WTC11 (cell line): ENCODE results near the gene WDR83. TPM values are rescaled to one million over a fixed set of nuclear protein-coding genes. Genes with fewer than 3 reads are reported as not detected.

Experiments
- PRRX2 ChIP-seq: fragments of 250-450 bp; sonication (Bioruptor Pico); IDR thresholded peaks from 2 replicates; pipeline ENCODE4 v1.8.0; 2021; ENCODE audit warnings: mild to moderate bottlenecking
- TEAD4 ChIP-seq: sonication (generic); formaldehyde crosslinking; IDR thresholded peaks from 2 replicates; pipeline ENCODE4 v1.8.0; 2022; ENCODE audit warnings: mild to moderate bottlenecking, missing genetic modification reagents
- total RNA-seq: library from RNA; stranded (reverse); gene quantifications from 3 replicates; pipeline ENCODE4 v1.2.3, GENCODE V29; 2021
- TF ChIP-seq, protein P1 (sequence below): sonication (generic); formaldehyde crosslinking; IDR thresholded peaks from 2 replicates; pipeline ENCODE4 v1.8.1; 2022; ENCODE audit warnings: low read depth, mild to moderate bottlenecking, moderate library complexity, missing genetic modification reagents, borderline replicate concordance
- TF ChIP-seq, protein P2 (sequence below): sonication (generic); formaldehyde crosslinking; IDR thresholded peaks from 2 replicates; pipeline ENCODE4 v1.8.1; 2022; ENCODE audit warnings: mild to moderate bottlenecking, missing genetic modification reagents, moderate library complexity, borderline replicate concordance

WDR83 gene
- total RNA-seq, 1 experiment from 2014 or later = 21.8 TPM

DNA sequence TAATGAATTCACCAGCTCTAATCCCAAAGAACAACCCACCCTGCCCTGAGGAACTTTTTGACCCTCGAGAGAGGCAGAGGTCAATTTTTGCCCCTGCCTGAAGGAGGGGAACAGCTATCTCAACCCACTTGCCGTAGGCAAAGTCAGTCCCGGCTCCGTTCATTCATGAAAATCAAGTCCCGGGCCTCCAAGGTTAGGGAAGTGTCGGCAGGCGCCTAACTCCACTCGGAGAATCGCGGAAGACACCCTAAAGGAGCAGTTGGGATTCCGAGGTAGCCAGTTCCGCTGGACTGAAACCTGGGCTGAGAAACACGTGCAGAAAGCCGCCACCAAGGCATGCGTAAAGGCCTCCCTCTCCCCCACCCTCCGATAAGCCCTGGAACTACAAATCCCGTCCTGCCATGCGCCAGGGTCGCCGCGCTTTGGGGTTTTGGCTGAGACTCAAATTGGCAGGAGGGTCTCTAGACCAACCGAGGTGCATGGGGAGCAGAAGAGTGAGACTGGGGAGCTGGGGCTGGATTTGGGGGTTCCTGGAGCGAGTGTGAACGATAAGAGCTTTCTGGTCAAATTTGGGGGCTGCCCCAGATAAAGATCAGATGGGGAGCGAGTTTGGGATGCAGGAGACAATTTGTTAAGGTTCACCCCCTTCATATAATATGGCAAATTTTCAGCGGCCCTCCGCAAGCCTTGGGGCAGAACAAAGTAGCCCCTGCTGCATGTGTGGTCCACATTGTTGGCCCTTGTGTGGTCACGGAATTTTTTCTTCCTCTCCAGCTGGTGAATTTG, 57.2 kb downstream of the WDR83 start, which contains the start of gene TNPO2 (continued):
- TF ChIP-seq, protein P1, sequence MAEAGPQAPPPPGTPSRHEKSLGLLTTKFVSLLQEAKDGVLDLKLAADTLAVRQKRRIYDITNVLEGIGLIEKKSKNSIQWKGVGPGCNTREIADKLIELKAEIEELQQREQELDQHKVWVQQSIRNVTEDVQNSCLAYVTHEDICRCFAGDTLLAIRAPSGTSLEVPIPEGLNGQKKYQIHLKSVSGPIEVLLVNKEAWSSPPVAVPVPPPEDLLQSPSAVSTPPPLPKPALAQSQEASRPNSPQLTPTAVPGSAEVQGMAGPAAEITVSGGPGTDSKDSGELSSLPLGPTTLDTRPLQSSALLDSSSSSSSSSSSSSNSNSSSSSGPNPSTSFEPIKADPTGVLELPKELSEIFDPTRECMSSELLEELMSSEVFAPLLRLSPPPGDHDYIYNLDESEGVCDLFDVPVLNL (CRISPR knock-in tag) = no peak
- no peak for TF ChIP-seq PRRX2 (CRISPR knock-in tag)
- TF ChIP-seq TEAD4 = no peak
- TF ChIP-seq, protein P2, sequence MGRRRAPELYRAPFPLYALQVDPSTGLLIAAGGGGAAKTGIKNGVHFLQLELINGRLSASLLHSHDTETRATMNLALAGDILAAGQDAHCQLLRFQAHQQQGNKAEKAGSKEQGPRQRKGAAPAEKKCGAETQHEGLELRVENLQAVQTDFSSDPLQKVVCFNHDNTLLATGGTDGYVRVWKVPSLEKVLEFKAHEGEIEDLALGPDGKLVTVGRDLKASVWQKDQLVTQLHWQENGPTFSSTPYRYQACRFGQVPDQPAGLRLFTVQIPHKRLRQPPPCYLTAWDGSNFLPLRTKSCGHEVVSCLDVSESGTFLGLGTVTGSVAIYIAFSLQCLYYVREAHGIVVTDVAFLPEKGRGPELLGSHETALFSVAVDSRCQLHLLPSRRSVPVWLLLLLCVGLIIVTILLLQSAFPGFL = no peak

Other genes starting within 250 kb of the WDR83 start
- 7.0 to 8.0 TPM (median 7.1 TPM) in 3 replicates for gene ZNF443, start 225.8 kb upstream of the WDR83 start, total RNA-seq
- 3.0 to 3.8 TPM (median 3.4 TPM) in 3 replicates for gene ZNF709, start 182.0 kb upstream of the WDR83 start, total RNA-seq
- gene ZNF564, start 115.3 kb upstream of the WDR83 start, total RNA-seq = 8.9 to 11.1 TPM (median 10.7 TPM) in 3 replicates
- 7.3 to 7.7 TPM (median 7.6 TPM) in 3 replicates for gene ZNF490, start 56.0 kb upstream of the WDR83 start, total RNA-seq
- gene ZNF791, start 55.9 kb upstream of the WDR83 start, total RNA-seq = 21.4 to 25.9 TPM (median 23.9 TPM) in 3 replicates
- gene MAN2B1, start 65 bp upstream of the WDR83 start, total RNA-seq = 69.2 to 73.4 TPM (median 72.0 TPM) in 3 replicates
- 93.3 to 115 TPM (median 104 TPM) in 3 replicates for gene DHPS, start 15.1 kb downstream of the WDR83 start, total RNA-seq
- not detected in 3 replicates for gene GNG14, start 21.2 kb downstream of the WDR83 start, total RNA-seq
- gene FBXW9, start 29.8 kb downstream of the WDR83 start, total RNA-seq = 13.7 to 16.0 TPM (median 15.2 TPM) in 3 replicates
- gene TNPO2, start 57.1 kb downstream of the WDR83 start, total RNA-seq = 90.9 to 105 TPM (median 94.4 TPM) in 3 replicates
- gene TRIR, start 67.9 kb downstream of the WDR83 start, total RNA-seq = 165 to 172 TPM (median 167 TPM) in 3 replicates
- gene GET3, start 70.7 kb downstream of the WDR83 start, total RNA-seq = 104 to 110 TPM (median 104 TPM) in 3 replicates
- gene BEST2, start 85.0 kb downstream of the WDR83 start, total RNA-seq = 3.3 to 4.7 TPM (median 4.1 TPM) in 3 replicates
- gene HOOK2, start 108.7 kb downstream of the WDR83 start, total RNA-seq = 70.0 to 83.3 TPM (median 81.4 TPM) in 3 replicates
- 6.6 to 11.5 TPM (median 10.2 TPM) in 3 replicates for gene JUNB, start 124.7 kb downstream of the WDR83 start, total RNA-seq
- gene PRDX2, start 135.0 kb downstream of the WDR83 start, total RNA-seq = 378 to 447 TPM (median 447 TPM) in 3 replicates
- 30.1 to 50.2 TPM (median 47.0 TPM) in 3 replicates for gene THSD8, start 135.3 kb downstream of the WDR83 start, total RNA-seq
- 71.3 to 78.2 TPM (median 72.9 TPM) in 3 replicates for gene RNASEH2A, start 139.8 kb downstream of the WDR83 start, total RNA-seq
- 2.4 to 3.8 TPM (median 3.1 TPM) in 3 replicates for gene RTBDN, start 167.8 kb downstream of the WDR83 start, total RNA-seq
- 24.3 to 28.4 TPM (median 27.3 TPM) in 3 replicates for gene MAST1, start 171.7 kb downstream of the WDR83 start, total RNA-seq
- 31.7 to 35.7 TPM (median 33.4 TPM) in 3 replicates for gene DNASE2, start 214.6 kb downstream of the WDR83 start, total RNA-seq
- 0.32 to 0.89 TPM (median 0.72 TPM) in 3 replicates for gene KLF1, start 220.4 kb downstream of the WDR83 start, total RNA-seq
- gene GCDH, start 224.4 kb downstream of the WDR83 start, total RNA-seq = 58.6 to 69.0 TPM (median 59.8 TPM) in 3 replicates